Right cardiac atrium (tissue), 5 donors: ENCODE results near the gene SSC5D. TPM values are rescaled to one million over a fixed set of nuclear protein-coding genes. Genes with fewer than 3 reads are reported as not detected.

Source experiments
- ATAC-seq, 2 donors: fragments of 200-7000 bp; cut with Tn5 transposase; one replicate each; pipeline versions ENCODE4 v1.8.0 to v1.9.1; 2020; ENCODE audit warnings: moderate library complexity in 2 of 2, mild to moderate bottlenecking in 1 of 2
- DNase-seq, 3 donors: peaks; one replicate each; pipeline ENCODE4 v3.0.0-alpha.2; 2020
- H3K27ac ChIP-seq: one replicate; pipeline ENCODE4 v1.5.1; 2013; ENCODE audit warnings: mild to moderate bottlenecking, low read length, control low read depth, moderate library complexity
- H3K27me3 ChIP-seq: one replicate; pipeline ENCODE4 v1.6.1; 2013; ENCODE audit not compliant: control insufficient read depth, insufficient read depth
- H3K4me1 ChIP-seq: one replicate; pipeline ENCODE4 v1.6.1; 2013; ENCODE audit warnings: low read length; ENCODE audit not compliant: control insufficient read depth, insufficient read depth
- H3K4me3 ChIP-seq: one replicate; pipeline ENCODE4 v1.5.1; 2013; ENCODE audit warnings: low read length, control low read depth
- H3K9me3 ChIP-seq: one replicate; pipeline ENCODE4 v1.6.1; 2013; ENCODE audit warnings: low read length; ENCODE audit not compliant: control insufficient read depth
- WGBS: extraction: QIAGEN DNeasy Blood & Tissue Kit; methylation state at CpG from one replicate; pipeline ENCODE4 v1.1.7; 2013; 5-methylcytosine and 5-hydroxymethylcytosine counted together
- intact Hi-C, 4 donors: fragments of 100-400 bp; cut with DNase I; formaldehyde crosslinking; loops; one replicate each; pipeline versions ENCODE4 v1.11.0 to v1.14.0; 2022 to 2023
- polyA plus RNA-seq: library from polyadenylated mRNA; stranded (reverse); fragments of 200-250 nt; gene quantifications from one replicate; pipeline ENCODE4 v1.2.3, GENCODE V29; 2013
- total RNA-seq, 4 donors: library from RNA; stranded (reverse); fragmentation: NEBNext Ultra II Directional; extraction: Animal tissue kit (Norgen Biotek cat#: 25700); gene quantifications; one replicate each; pipeline ENCODE4 v1.2.1, GENCODE V29; 2021
- donor health status: healthy with polysubstance abuse.
- donor health status: DM: no; HTN: yes; CAD: no.
- donor health status: DM: no; HTN: no; CAD: no.
- donor health status: DM: no; HTN: yes; CAD: no; lungs with severe emphysema.
- donor health status: DM: yes; HTN: yes; CAD: no.

Gene SSC5D
- total and polyA plus RNA-seq, 5 donors: 4.4 to 10.2 (median 7.3) TPM

DNA sequence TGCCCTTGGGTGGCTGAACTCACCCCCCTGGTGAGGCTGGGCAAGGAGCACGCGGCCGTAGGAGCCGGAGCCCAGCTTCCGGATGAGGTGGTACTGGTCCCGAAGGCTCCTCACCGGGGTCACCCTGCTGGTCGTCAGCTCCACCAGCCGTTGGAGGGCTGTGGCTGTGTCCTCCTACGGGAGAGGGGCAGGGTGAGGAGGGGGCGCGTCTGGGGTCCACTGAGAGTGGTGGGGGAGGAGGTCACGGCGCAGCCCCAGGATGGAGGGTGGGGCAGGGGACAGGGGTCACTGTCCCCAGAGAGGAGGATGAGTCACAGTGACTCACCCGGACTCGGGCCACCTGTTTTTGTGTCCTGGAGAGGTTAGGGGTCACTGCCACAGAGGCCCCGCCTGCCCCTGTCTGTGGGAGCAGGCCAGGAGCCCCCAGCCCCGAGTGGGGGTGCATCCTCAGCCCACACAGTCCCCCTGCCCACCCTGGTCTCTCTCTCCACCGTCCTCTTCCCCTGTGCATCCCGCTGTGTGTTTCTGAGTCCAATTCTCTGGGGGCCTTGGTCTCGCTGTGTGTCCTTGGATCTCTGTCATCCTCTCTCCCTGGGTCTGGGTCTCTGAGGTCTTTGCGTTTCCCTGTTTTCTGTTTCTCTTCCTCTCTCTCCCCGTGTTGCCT lies 56.7 kb downstream of the SSC5D start:
- Histone ChIP-seq H3K4me3 (peak overlapping the region; percentile 42), H3K27me3 (no peaks in the 10 kb centered on the region), H3K27ac (peak overlapping the region; percentile 97), H3K4me1 (no peaks in the 10 kb centered on the region), H3K9me3 (no peaks in the 10 kb centered on the region)
- peak in 2 of 3 donors; percentile 52 to 68 for DNase-seq
- intact Hi-C loops: no loop called here
- WGBS: 63% methylated on average over 23 of the region's 23 CpGs
- peak in 1 of 2 donors; percentile 6 for ATAC-seq

DNA sequence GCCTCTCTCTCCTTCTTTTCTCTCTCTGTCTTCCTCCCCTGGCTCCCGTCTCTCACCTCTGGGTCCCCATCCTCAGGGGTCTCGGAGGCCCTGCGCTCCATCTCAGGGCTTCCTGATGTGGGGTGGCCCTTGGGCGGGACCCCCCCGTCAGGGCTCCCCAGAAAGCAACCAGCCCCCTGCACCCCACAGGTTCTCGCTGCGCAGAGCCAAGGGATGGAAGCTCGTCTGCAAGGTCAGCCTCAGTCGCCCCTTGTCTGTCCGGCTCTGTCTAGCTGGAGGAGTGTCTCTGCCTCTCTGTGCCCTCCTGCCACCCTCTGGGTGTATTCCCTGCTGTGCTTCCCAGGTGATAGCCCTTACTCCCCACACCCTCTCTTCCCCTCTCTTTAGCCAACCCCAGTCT lies 57.2 kb downstream of the SSC5D start, which contains the start of gene SBK3:
Gene SBK3, minus strand, starts transcription at position 101 of the 400 bp plus-strand sequence. Its CDS starts 0 bp downstream, at position 101.
- peak within 1 kb of the TSS; percentile 97 for H3K27ac ChIP-seq
- ATAC-seq: peak in 1 of 2 donors; percentile 1
- no peaks in the 10 kb centered on the region for H3K9me3 ChIP-seq
- no peaks in the 10 kb centered on the region for H3K27me3 ChIP-seq
- peak in 2 of 3 donors; percentile 33 to 39 for DNase-seq
- H3K4me3 ChIP-seq: peak within 1 kb of the TSS; percentile 42
- intact Hi-C loops: no loop called here
- 71% methylated on average over 10 of the region's 10 CpGs for whole genome bisulfite sequencing
- no peaks in the 10 kb centered on the region for H3K4me1 ChIP-seq

GRCh38 chr19:55546011-55546410 lies 57.8 kb downstream of the SSC5D start:
- DNase-seq: peak; percentile 51 to 79 (median 64)

GRCh38 chr19:55546822-55547614 lies 58.8 kb downstream of the SSC5D start:
- DNase-seq (peak; percentile 91 to 94 (median 93)), ATAC-seq (peak; percentile 79 to 90)
- H3K9me3 ChIP-seq: no peaks in the 10 kb centered on the region
- intact Hi-C loops: no loop called here
- no peaks in the 10 kb centered on the region for H3K27me3 ChIP-seq
- WGBS: 25% methylated on average over 17 of the region's 17 CpGs
- peak overlapping the region; percentile 84 for H3K27ac ChIP-seq
- no peaks in the 10 kb centered on the region for H3K4me1 ChIP-seq
- no peak overlapping the region for H3K4me3 ChIP-seq

More at GRCh38 chr19:55546011-55546410, 57.8 kb downstream of the SSC5D start:
- WGBS: 20% methylated on average over 11 of the region's 11 CpGs
- intact Hi-C loops: no loop called here
- Histone ChIP-seq H3K4me1 (no peaks in the 10 kb centered on the region), H3K9me3 (no peaks in the 10 kb centered on the region), H3K27me3 (no peaks in the 10 kb centered on the region), H3K4me3 (peak overlapping the region; percentile 42), H3K27ac (peak overlapping the region; percentile 97)
- peak; percentile 74 to 77 for ATAC-seq

- Histone ChIP-seq H3K27me3 (no peaks in the 10 kb centered on the region), H3K4me1 (no peaks in the 10 kb centered on the region), H3K4me3 (peak overlapping the region; percentile 8), H3K27ac (peak overlapping the region; percentile 82), H3K9me3 (no peaks in the 10 kb centered on the region)
- no peak for ATAC-seq
- intact Hi-C loops: no loop called here
- DNase-seq: peak in 2 of 3 donors; percentile 51 to 71
- WGBS: 15% methylated on average over 36 of the region's 36 CpGs
These were observed 61.5 kb downstream of the SSC5D start for GRCh38 chr19:55549500-55550320.

- 39% methylated on average over 7 of the region's 7 CpGs for WGBS
- Histone ChIP-seq H3K4me1 (no peaks in the 10 kb centered on the region), H3K27ac (no peak overlapping the region), H3K27me3 (no peaks in the 10 kb centered on the region), H3K9me3 (no peaks in the 10 kb centered on the region), H3K4me3 (no peak overlapping the region)
- ATAC-seq (no peak), DNase-seq (no peak)
- intact Hi-C loops: no loop called here
These were observed 62.0 kb downstream of the SSC5D start for GRCh38 chr19:55550321-55550650.

GRCh38 chr19:55552206-55552605 lies 64.0 kb downstream of the SSC5D start:
- Histone ChIP-seq H3K4me1 (no peaks in the 10 kb centered on the region), H3K9me3 (no peaks in the 10 kb centered on the region), H3K27me3 (no peaks in the 10 kb centered on the region), H3K4me3 (no peak overlapping the region), H3K27ac (no peak overlapping the region)
- DNase-seq (peak in 1 of 3 donors; percentile 5), ATAC-seq (no peak)
- WGBS: 73% methylated on average over 5 of the region's 5 CpGs
- intact Hi-C loops: no loop called here

DNA sequence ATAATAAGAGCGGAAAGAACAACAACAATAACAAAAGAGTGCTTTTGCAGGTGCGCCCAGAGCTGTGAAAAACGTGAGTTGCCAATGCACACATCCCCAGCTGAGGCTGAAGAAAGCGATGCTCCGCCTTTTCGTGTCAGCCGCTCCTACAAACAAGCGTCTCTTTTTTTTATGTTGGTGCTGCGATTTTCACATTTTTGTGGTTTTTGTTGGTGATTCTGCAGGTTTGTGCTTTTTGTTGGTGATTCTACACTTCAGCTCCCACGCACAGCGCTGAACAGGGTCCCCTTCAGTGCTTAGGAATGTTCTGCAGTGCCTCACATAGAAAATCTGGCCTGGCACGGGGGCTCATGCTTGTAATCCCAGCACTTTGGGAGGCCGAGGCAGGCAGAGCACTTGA lies 64.4 kb downstream of the SSC5D start:
- ATAC-seq: no peak
- H3K27ac ChIP-seq: no peak overlapping the region
- peak in 1 of 3 donors; percentile 40 for DNase-seq
- no peak overlapping the region for H3K4me3 ChIP-seq
- intact Hi-C loops: no loop called here
- WGBS: 67% methylated on average over 13 of the region's 13 CpGs
- H3K4me1 ChIP-seq: no peaks in the 10 kb centered on the region
- no peaks in the 10 kb centered on the region for H3K9me3 ChIP-seq
- H3K27me3 ChIP-seq: no peaks in the 10 kb centered on the region

DNA sequence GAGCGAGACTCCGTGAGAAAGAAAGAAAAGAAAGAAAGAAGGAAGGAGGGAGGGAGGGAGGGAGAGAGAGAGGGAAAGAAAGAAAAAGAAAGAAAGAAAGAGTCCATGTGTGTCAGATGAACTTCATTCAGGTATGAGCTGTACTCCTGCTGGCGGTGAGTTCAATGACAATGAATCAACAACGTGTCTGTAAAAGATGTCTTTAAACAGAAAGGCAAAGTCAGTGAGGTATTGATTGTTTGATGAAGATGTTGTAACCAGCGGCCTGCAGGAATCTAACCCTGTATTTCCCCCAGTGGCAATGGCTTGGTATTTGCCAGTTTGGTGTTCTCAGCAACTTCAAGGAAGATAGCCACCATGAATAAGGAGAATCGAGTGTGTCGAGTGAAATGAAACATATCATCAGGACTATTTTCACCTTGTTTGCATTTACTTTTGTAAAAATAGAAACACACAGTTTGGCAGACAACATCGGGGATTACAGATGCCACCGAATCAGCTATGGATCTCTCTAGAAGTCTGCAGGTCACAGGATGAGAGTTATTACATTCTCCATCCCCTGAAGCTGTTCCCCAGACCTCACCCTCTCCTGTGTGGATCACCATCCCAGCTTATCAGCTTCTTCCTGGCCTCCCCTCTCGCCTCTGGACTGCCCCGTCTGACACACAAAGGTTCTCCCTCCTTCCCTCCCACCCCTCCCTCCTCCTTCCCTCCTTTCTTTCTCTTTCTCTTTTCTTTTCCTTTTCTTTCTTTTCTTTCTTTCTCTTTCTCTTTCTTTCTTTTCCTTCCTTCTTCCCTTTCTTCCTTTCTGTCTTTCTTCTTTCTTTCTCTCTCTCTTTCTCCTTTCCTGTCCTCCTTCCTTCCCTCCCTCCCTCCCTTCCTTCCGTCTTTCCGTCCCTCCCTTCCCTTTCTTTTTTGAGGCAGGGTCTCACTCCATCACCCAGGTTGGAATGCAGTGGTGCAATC lies 65.3 kb downstream of the SSC5D start:
- Histone ChIP-seq H3K4me1 (no peaks in the 10 kb centered on the region), H3K9me3 (no peaks in the 10 kb centered on the region), H3K27me3 (no peaks in the 10 kb centered on the region), H3K4me3 (no peak overlapping the region), H3K27ac (no peak overlapping the region)
- peak in 1 of 3 donors; percentile 4 for DNase-seq
- WGBS: 55% methylated on average over 13 of the region's 13 CpGs
- intact Hi-C loops: no loop called here
- ATAC-seq: no peak

GRCh38 chr19:55554302-55554701 lies 66.1 kb downstream of the SSC5D start:
- no peaks in the 10 kb centered on the region for H3K27me3 ChIP-seq
- WGBS: 87% methylated on average over 9 of the region's 9 CpGs
- no peak overlapping the region for H3K27ac ChIP-seq
- DNase-seq (peak in 1 of 3 donors; percentile 11), ATAC-seq (no peak)
- H3K4me1 ChIP-seq: no peaks in the 10 kb centered on the region
- H3K4me3 ChIP-seq: no peak overlapping the region
- intact Hi-C loops: no loop called here
- no peaks in the 10 kb centered on the region for H3K9me3 ChIP-seq
